ENCODE measurements around the gene RBMS3.

RBMS3 gene

GRCh38 chr3:29637068-29637467, 356.2 kb downstream of the RBMS3 start:
- no peak for DNase-seq (ENCODE audit: low spot score)
- no peak overlapping the region for H3K27ac ChIP-seq
- no peak overlapping the region for H3K4me3 ChIP-seq
- TF ChIP-seq CTCF (IDR thresholded peaks at IDR 0.05), result no peak

- H3K27ac ChIP-seq, result no peak overlapping the region
- TF ChIP-seq CTCF (IDR thresholded peaks at IDR 0.05), result no peak
- DNase-seq (ENCODE audit: low spot score), result no peak
- H3K4me3 ChIP-seq, result no peak overlapping the region
Observed at GRCh38 chr3:29639578-29640290, 358.9 kb downstream of the RBMS3 start.

- no peak for TF ChIP-seq CTCF (IDR thresholded peaks at IDR 0.05)
- H3K4me3 ChIP-seq, result no peak overlapping the region
- peak overlapping the region in 1 of 2 donors; percentile 33 for H3K27ac ChIP-seq
- DNase-seq (ENCODE audit: low spot score), result no peak
Observed at GRCh38 chr3:29642393-29643033, 361.6 kb downstream of the RBMS3 start.

- no peak overlapping the region for H3K4me3 ChIP-seq
- no peak for DNase-seq (ENCODE audit: low spot score)
- peak overlapping the region; percentile 33 to 57 for H3K27ac ChIP-seq
- TF ChIP-seq CTCF (IDR thresholded peaks at IDR 0.05), result no peak
Observed at GRCh38 chr3:29643034-29643425, 362.2 kb downstream of the RBMS3 start.

GRCh38 chr3:29644261-29644660, 363.4 kb downstream of the RBMS3 start:
- TF ChIP-seq CTCF (IDR thresholded peaks at IDR 0.05), result no peak
- no peak overlapping the region for H3K27ac ChIP-seq
- H3K4me3 ChIP-seq, result no peak overlapping the region
- DNase-seq (ENCODE audit: low spot score), result no peak

GRCh38 chr3:29644956-29645636, 364.2 kb downstream of the RBMS3 start:
- H3K4me3 ChIP-seq, result no peak overlapping the region
- no peak overlapping the region for H3K27ac ChIP-seq
- no peak for DNase-seq (ENCODE audit: low spot score)
- TF ChIP-seq CTCF (IDR thresholded peaks at IDR 0.05), result no peak

All from coronary artery (tissue), 2 donors.